Endothelial cell of hepatic sinusoid (primary cell): ENCODE data around the gene RNF224.

Source experiments
- in situ Hi-C: cut with HindIII; loops from 2 replicates; pipeline ENCODE4 v1.10.0; 2017; ENCODE audit warnings: low sequenced_read_pairs

The RNF224 gene

DNA sequence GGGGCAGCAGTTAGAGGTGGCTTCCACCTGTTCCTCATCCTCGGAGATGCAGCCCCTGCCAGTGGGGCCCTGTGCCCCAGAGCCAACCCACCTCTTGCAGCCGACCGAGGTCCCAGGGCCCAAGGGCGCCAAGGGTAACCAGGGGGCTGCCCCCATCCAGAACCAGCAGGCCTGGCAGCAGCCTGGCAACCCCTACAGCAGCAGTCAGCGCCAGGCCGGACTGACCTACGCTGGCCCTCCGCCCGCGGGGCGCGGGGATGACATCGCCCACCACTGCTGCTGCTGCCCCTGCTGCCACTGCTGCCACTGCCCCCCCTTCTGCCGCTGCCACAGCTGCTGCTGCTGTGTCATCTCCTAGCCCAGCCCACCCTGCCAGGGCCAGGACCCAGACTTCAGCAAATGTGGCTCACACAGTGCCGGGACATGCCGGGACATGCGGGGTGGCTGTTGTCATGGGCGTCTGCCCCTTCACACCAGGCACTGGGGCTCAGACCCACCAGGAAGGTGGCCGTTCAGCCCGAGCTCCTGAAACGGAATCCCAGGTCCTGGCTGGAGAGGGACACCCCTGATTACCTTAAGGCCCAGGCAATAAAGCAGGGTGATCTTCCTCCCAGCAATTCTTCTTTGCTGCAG lies 1.5 kb upstream of the RNF224 start:
- in situ Hi-C loops, result no loop called here

GRCh38 chr9:137226338-137227053 lies 806 bp upstream of the RNF224 start:
- in situ Hi-C loops, result no loop called here

DNA sequence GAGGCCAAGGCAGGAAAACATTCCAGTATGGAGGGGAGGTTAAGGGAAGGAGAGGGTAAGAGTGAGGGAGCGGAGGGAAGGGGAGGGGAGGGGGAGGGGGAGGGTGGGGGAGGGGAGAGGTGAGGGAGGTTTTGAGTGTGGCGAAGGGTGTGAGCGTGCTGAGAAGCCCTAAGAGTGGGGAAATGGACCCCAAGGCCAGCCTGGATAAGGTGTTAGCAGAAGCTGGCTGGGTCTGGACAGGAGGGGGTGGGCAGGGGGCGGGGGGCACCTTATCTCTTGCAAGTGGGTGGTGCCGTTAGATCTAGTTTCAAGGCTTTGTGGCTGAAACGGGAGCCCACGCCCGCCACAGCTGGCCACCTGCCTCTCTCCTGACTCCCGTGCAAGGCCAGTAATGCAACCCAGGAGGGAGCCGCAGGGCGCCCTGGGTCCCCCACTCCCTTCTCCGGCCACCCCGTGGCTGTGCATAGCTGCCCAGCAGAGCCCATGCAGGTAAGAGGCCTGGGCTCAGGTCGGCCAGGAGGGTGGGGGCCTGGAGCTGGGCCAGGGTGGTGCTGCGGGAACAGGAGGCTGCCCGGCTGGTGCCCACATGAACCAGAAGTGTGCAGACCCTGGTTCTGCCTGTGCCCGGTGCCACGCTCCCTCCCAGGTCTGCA lies 677 bp downstream of the RNF224 start:
- in situ Hi-C loops, result no loop called here

DNA sequence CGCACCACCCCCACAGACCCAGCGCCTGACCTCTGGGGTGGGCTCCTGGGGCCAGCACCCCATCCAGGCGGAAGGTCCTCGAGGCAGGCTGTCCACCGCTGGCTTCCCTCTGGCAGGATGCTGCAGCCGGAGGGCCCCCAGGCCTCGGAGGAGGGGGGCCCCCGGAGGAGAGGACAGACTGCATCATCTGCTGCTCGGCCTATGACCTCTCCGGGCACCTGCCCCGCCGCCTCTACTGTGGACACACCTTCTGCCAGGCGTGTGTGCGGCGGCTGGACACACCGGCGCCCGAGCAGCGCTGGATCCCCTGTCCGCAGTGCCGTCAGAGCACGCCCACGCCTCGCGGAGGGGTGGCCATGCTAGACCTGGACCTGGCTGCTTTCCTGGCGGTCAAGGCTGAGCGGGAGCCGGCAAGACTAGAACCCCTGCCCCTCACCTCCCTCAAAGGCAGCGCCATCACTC lies 1.2 kb downstream of the RNF224 start:
- in situ Hi-C loops, result no loop called here

DNA sequence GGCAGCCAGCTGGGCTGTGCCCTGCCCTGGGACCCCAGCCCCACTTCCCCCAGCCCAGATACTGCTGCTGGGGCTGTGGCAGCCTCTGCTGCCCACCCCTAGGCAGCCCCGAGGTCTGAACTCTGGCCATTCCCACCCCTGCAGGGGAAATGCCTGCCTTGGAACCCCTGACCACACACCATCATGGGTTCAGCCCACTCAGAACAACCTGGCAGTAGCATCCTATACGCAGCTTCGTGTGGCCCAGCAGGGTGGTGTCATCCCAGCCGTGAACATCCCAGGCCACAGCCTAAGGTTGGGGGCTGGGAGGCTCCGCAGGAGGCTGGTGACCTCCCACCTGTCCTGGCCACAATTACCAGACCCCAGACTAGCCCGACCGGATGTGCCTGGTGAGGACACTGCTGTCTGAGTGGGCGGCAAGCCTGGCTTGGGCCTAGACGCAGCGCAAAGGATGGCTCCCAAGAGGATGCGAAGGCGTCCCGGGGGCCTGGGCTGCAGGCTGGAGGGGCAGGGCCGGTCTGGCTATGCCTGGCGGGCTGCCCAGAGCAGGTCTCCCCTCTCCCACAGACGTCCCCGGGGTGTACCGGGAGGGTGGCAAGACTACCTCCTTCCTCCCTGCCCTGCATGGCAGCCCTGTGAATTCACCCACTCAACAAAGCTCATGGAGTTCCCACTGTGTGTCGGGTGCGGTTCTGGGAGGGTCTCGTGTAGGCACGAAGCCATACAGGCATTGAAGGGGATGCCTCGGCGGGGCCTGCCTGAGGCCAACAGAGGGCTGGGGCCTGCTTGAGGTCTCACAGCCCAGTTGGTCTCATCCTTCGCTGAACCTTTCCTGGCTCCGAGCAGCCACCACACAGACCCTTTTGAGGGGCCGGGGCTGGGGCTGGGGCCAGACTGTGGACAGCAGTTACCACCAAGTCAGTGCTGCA lies 1.9 kb downstream of the RNF224 start:
- in situ Hi-C loops, result no loop called here

- in situ Hi-C loops, result no loop called here
Measured at GRCh38 chr9:137229903-137230704, 2.8 kb downstream of the RNF224 start.

- in situ Hi-C loops, result no loop called here
Measured at GRCh38 chr9:137230705-137231371, 3.5 kb downstream of the RNF224 start, which contains the start of gene SLC34A3. Gene SLC34A3, plus strand, starts transcription at chr9:137230901. Its CDS starts 802 bp downstream, at chr9:137231703.

DNA sequence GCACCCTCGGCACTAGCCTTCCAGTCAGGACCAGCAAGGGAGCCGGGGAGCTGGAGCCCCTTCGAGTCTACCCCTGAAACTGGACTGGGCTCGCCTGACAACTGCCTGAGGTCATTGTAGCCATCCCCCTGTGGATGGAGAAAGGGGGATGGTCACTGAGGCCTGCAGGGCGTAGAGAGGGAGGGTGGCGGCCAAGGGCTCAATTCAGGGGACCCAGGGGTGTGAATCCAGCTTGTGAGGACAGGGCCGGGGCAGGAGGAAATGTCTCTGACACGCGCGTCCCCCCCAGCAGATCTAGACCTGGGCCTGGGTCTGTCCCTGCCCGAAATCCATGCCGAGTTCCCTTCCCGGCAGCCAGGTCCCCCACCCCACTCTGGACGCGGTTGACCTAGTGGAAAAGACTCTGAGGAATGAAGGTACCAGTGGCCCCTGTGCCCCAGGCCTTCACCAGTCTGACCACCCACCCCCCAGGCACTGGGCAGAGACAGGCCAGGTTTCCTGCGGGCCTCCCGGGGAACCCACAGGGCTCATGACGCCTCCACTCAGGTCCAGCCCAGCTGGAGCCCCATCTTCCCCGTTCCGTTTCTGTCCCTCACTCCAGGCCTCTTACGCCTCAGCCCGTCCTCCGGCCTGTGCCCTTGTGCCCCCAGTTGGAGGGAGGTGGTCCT lies 4.2 kb downstream of the RNF224 start:
- in situ Hi-C loops, result no loop called here

- in situ Hi-C loops, result no loop called here
Measured at GRCh38 chr9:137232101-137232500, 4.8 kb downstream of the RNF224 start.

- in situ Hi-C loops, result no loop called here
Measured at GRCh38 chr9:137232510-137232909, 5.2 kb downstream of the RNF224 start.

- in situ Hi-C loops, result no loop called here
Measured at GRCh38 chr9:137233143-137233980, 6.1 kb downstream of the RNF224 start.

GRCh38 chr9:137234055-137234697 lies 6.9 kb downstream of the RNF224 start:
- in situ Hi-C loops, result no loop called here

- in situ Hi-C loops, result no loop called here
Measured at GRCh38 chr9:137234758-137235423, 7.6 kb downstream of the RNF224 start.

- in situ Hi-C loops, result no loop called here
Measured at GRCh38 chr9:137235424-137236237, 8.3 kb downstream of the RNF224 start.

- in situ Hi-C loops, result no loop called here
Measured at GRCh38 chr9:137236238-137236935, 9.1 kb downstream of the RNF224 start.
